ENCODE results near the gene PARD6A. TPM values are rescaled to one million over a fixed set of nuclear protein-coding genes. Genes with fewer than 3 reads are reported as not detected.

Gene PARD6A, protein sequence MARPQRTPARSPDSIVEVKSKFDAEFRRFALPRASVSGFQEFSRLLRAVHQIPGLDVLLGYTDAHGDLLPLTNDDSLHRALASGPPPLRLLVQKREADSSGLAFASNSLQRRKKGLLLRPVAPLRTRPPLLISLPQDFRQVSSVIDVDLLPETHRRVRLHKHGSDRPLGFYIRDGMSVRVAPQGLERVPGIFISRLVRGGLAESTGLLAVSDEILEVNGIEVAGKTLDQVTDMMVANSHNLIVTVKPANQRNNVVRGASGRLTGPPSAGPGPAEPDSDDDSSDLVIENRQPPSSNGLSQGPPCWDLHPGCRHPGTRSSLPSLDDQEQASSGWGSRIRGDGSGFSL
- total RNA-seq (2022; extraction: Qiagen RNA extraction) = 1.3 to 2.8 TPM (median 2.2 TPM) in 5 replicates

DNA sequence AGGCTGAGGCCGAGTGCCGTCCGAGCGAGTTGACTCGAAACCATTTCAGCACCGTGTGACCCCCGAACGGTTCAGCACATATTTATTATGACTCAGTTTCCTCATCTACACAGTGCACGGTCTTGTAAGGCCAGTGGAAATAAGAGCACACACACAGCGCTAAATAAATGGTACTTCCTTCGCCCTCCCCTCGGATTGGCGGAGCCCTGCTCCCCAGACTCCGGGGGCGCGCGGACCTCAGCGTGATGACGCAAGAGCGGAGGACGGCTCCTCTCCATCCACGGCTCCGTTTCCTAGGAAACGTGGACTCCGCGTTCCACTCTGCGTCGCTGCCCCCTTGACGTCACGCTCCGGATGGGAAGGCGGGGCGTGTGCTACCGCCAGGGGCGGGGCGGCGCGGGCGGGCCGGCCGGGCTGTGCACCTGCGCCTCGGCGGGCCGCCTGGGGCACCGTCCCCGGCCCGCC lies at the start of gene PARD6A:
Gene PARD6A, plus strand, starts transcription at position 397 of the 465 bp plus-strand sequence. CDS start 79 bp downstream, outside the sequence.

DNA sequence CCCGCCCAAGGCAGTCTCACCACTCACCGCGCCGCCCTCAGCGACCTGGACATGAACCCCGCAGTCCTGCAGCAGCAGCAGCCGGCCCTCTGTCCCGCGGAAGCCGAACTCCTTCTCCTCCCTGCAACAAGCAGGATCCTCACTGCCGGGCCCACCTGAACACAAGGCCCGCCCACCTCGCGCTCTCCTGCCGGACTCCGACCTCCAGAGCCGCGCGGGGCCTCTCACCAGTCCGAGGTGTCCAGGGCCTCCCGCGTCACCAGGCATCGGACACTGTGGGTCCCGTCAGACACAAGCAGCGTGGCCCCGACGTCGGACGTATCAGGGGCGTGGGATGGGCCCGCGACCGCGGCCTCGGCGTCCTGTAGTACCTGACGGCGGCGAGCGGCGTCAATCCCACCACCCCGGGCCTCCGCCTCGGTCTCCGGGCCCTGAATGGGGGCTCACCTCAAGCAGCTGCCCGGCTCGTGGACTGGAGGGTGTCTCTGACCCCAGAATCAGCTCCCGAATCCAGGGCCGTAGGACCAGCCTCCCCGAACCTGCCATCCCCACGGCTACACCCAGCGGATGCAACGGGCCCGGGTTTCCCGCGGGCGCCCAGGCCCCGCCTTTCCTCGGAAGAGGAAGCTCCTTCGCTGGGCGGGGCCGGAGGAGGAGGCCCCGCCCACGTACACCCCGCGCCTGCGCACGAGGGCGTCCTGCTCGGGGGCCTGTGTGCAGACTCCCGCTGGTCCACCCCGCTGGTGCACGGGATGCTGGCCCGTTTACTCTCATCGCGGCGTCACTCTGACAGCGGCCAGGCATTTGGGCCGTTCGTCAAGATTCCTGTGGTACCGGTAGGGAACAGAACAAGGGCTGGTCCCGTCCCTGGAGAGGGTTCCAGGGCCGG lies 841 bp upstream of the PARD6A start, which contains the start of gene ACD:
Gene ACD, minus strand, starts transcription at position 586 of the 889 bp plus-strand sequence. Its CDS starts 40 bp downstream, at position 546.

DNA sequence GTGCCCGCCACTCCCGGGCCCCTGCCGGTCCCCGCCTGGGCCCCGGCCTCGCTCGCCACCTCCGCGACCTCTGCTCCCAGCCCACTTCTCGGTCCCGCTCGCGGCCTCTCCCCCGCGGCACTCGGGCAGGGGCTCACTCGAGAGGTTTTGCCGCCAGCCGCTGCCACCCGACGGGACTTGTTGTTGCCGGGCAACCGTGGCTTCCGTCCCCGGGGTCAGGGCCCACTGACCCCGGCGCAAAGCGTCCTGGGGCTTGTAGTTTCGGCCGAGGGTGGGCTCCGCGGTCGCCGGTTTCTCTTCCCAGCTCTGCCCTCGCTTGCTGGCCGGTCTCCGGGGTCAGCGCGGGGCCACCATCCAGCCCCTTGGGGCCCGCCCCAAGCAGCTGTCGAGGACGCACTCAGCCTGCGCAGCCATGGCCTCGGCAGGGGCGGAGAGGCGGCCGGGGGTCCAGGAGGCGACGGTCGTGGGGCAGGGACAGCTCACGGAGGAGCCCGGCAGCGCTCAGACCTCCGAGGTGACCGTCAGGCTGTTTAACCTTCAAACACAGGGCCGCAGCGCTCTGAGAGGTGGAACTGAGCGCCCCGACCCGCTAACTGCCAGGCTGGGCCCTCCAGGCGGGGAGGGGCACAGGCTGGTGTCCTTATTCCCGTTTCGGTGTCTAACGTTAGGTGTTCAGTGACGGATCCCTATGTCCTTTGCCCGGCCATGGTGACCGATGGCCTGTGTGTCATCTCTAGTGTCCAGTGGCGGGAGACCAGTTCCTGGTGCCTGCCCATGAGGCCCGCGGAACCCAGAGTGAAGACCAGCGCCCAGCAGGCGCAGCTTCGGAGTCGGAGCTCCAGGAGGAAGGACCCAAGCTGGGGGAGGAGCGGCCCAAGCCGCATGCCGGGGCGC lies 6.0 kb downstream of the PARD6A start, which contains the start of the genes C16orf86 and ENKD1:
Gene C16orf86, plus strand, starts transcription at position 256 of the 894 bp plus-strand sequence. Its CDS starts 157 bp downstream, at position 413.
Gene ENKD1, minus strand, starts transcription at position 192 of the 894 bp plus-strand sequence. CDS start 308 bp downstream, outside the sequence.

Other genes with a start within 250 kb of the PARD6A start
- 4.8 to 8.1 TPM (median 7.1 TPM) in 5 replicates for gene ZDHHC1, start 244.5 kb upstream of the PARD6A start, total RNA-seq (2022; extraction: Qiagen RNA extraction)
- gene HSD11B2, start 229.8 kb upstream of the PARD6A start, total RNA-seq (2022; extraction: Qiagen RNA extraction) = 1.6 to 2.4 TPM (median 2.1 TPM) in 5 replicates
- 100 to 121 TPM (median 111 TPM) in 5 replicates for gene ATP6V0D1, start 179.8 kb upstream of the PARD6A start, total RNA-seq (2022; extraction: Qiagen RNA extraction)
- not detected in 5 replicates for gene AGRP, start 177.4 kb upstream of the PARD6A start, total RNA-seq (2022; extraction: Qiagen RNA extraction)
- gene RIPOR1, start 132.1 kb upstream of the PARD6A start, total RNA-seq (2022; extraction: Qiagen RNA extraction) = 32.3 to 47.7 TPM (median 41.4 TPM) in 5 replicates
- 32.0 to 34.9 TPM (median 33.5 TPM) in 5 replicates for gene CTCF, start 98.4 kb upstream of the PARD6A start, total RNA-seq (2022; extraction: Qiagen RNA extraction)
- 1.3 to 3.5 TPM (median 2.1 TPM) in 5 replicates for gene CARMIL2, start 15.8 kb upstream of the PARD6A start, total RNA-seq (2022; extraction: Qiagen RNA extraction)
- 25.9 to 36.9 TPM (median 36.1 TPM) in 5 replicates for gene ACD, start 700 bp upstream of the PARD6A start, total RNA-seq (2022; extraction: Qiagen RNA extraction)
- gene ENKD1, start 5.8 kb downstream of the PARD6A start, total RNA-seq (2022; extraction: Qiagen RNA extraction) = 6.9 to 12.7 TPM (median 10.0 TPM) in 5 replicates
- gene C16orf86, start 5.9 kb downstream of the PARD6A start, total RNA-seq (2022; extraction: Qiagen RNA extraction) = 0.13 to 0.30 TPM in 2 of 5 replicates, not detected in the others
- 15.7 to 16.7 TPM (median 15.9 TPM) in 5 replicates for gene GFOD2, start 58.4 kb downstream of the PARD6A start, total RNA-seq (2022; extraction: Qiagen RNA extraction)
- gene RANBP10, start 145.6 kb downstream of the PARD6A start, total RNA-seq (2022; extraction: Qiagen RNA extraction) = 8.0 to 9.6 TPM (median 8.5 TPM) in 5 replicates
- gene TSNAXIP1, start 145.9 kb downstream of the PARD6A start, total RNA-seq (2022; extraction: Qiagen RNA extraction) = 0.39 to 0.64 TPM (median 0.47 TPM) in 5 replicates
- 24.3 to 41.1 TPM (median 39.8 TPM) in 5 replicates for gene THAP11, start 181.4 kb downstream of the PARD6A start, total RNA-seq (2022; extraction: Qiagen RNA extraction)
- 226 to 277 TPM (median 235 TPM) in 5 replicates for gene NUTF2, start 186.0 kb downstream of the PARD6A start, total RNA-seq (2022; extraction: Qiagen RNA extraction)
- 23.7 to 32.7 TPM (median 28.6 TPM) in 5 replicates for gene CENPT, start 186.7 kb downstream of the PARD6A start, total RNA-seq (2022; extraction: Qiagen RNA extraction)
- gene EDC4, start 212.1 kb downstream of the PARD6A start, total RNA-seq (2022; extraction: Qiagen RNA extraction) = 53.8 to 72.4 TPM (median 64.2 TPM) in 5 replicates
- 0.29 TPM in 1 of 5 replicates, not detected in the others for gene NRN1L, start 223.9 kb downstream of the PARD6A start, total RNA-seq (2022; extraction: Qiagen RNA extraction)
- gene PSKH1, start 232.3 kb downstream of the PARD6A start, total RNA-seq (2022; extraction: Qiagen RNA extraction) = 11.1 to 17.4 TPM (median 14.4 TPM) in 5 replicates

Measured in A549 treated with Mapracorat at 1 μM for 4 hours (cell line).